ENCODE results near the gene SLC10A3.

The SLC10A3 gene

DNA sequence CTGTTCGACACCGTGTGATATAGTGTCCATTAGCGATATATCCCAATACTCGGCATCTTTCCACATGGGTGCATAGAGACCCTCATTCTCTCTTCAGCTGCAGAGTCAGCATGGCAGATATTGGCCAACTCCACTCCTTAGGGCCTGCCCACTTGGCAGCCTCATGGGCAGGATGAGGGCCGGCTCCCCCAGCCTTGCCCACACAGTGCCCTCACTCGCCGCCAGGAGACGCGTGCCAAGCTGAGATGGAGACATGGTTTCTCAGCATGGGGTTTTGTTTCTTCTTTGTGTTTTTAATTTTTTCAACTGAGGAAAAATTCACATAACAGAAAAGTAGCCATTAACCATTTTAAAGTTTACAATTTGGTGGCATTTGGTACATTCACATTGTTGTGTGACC lies 37.6 kb downstream of the SLC10A3 start:
- no peak for TF ChIP-seq CTCF (conservative IDR thresholded peaks at IDR 0.05; ENCODE audit: low read length)
- no peak for DNase-seq (ENCODE audit: low read depth)
- no peak overlapping the region for H3K4me3 ChIP-seq (ENCODE audit: low read length)

GRCh38 chrX:154450312-154450711 lies 40.1 kb downstream of the SLC10A3 start:
- no peak for TF ChIP-seq CTCF (conservative IDR thresholded peaks at IDR 0.05; ENCODE audit: low read length)
- no peak for DNase-seq (ENCODE audit: low read depth)
- no peak overlapping the region for H3K4me3 ChIP-seq (ENCODE audit: low read length)

- no peak for DNase-seq (ENCODE audit: low read depth)
- no peak for TF ChIP-seq CTCF (conservative IDR thresholded peaks at IDR 0.05; ENCODE audit: low read length)
- no peak overlapping the region for H3K4me3 ChIP-seq (ENCODE audit: low read length)
Measured at GRCh38 chrX:154449618-154450017, 40.8 kb downstream of the SLC10A3 start.

DNA sequence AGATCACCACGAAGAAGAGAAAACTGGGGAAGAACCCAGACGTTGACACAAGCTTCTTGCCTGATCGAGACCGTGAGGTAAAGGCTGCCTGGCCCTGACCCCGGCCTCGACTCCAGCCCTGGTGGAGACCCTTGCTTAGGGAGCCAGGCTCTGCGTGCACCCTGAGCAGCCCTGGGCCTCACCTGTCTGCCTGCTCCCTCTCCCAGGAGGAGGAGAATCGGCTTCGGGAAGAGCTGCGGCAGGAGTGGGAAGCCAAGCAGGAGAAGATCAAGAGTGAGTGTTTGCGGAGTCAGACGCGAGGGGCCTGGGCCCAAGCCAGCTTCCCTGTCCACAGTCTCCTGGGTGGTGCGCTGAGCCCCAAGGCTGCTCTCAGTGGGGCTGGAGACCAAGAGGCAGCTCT lies 41.9 kb downstream of the SLC10A3 start:
- no peak for TF ChIP-seq CTCF (conservative IDR thresholded peaks at IDR 0.05; ENCODE audit: low read length)
- no peak overlapping the region for H3K4me3 ChIP-seq (ENCODE audit: low read length)
- DNase-seq (ENCODE audit: low read depth): no peak

- DNase-seq (ENCODE audit: low read depth): no peak
- TF ChIP-seq CTCF (conservative IDR thresholded peaks at IDR 0.05; ENCODE audit: low read length): no peak
- no peak overlapping the region for H3K4me3 ChIP-seq (ENCODE audit: low read length)
Measured at GRCh38 chrX:154446430-154446829, 44.0 kb downstream of the SLC10A3 start.

GRCh38 chrX:154445776-154446175 lies 44.7 kb downstream of the SLC10A3 start:
- TF ChIP-seq CTCF (conservative IDR thresholded peaks at IDR 0.05; ENCODE audit: low read length): no peak
- no peak for DNase-seq (ENCODE audit: low read depth)
- no peak overlapping the region for H3K4me3 ChIP-seq (ENCODE audit: low read length)

- DNase-seq (ENCODE audit: low read depth): no peak
- peak overlapping the region; percentile 67 for H3K4me3 ChIP-seq (ENCODE audit: low read length)
- TF ChIP-seq CTCF (conservative IDR thresholded peaks at IDR 0.05; ENCODE audit: low read length): no peak
Measured at GRCh38 chrX:154444755-154445246, 45.6 kb downstream of the SLC10A3 start.
